Motor neuron (in vitro differentiated cells): ENCODE data around the gene FADD. TPM values are rescaled to one million over a fixed set of nuclear protein-coding genes. Genes with fewer than 3 reads are reported as not detected.
A peak's percentile ranks its signal among the peaks of the same experiment; 100 is the strongest.
"Not testable (repeated sequence)": the region's sequence is repeated elsewhere in the genome, so short reads cannot be mapped to it uniquely, and the experiment has no call there.

ENCODE experiments used
- ATAC-seq, 8 experiments: fragments of 200-7000 bp; cut with Tn5 transposase; replicated peaks in 6 of 8; 2 replicates each; pipeline ENCODE4 v1.8.0; 2021; ENCODE audit warnings: mild to moderate bottlenecking in 8 of 8, moderate library complexity in 8 of 8
- H3K27ac ChIP-seq, 2 donors: fragments of 250-450 bp; sonication (Bioruptor Pico); 2 replicates each; pipeline ENCODE4 v1.9.0; 2021; ENCODE audit warnings: antibody characterized with exemption in 2 of 2, mild to moderate bottlenecking in 2 of 2, moderate library complexity in 1 of 2
- H3K4me1 ChIP-seq, 2 donors: fragments of 250-450 bp; sonication (Bioruptor Pico); replicated peaks in 1 of 2; 2 replicates each; pipeline ENCODE4 v1.6.1; 2021; ENCODE audit warnings: antibody characterized with exemption in 2 of 2, mild to moderate bottlenecking in 2 of 2, moderate library complexity in 1 of 2
- H3K4me3 ChIP-seq, 5 donors: fragments of 250-450 bp; sonication (Bioruptor Pico); 2 replicates each; pipeline ENCODE4 v1.9.0; 2021; ENCODE audit warnings: antibody characterized with exemption in 5 of 5, mild to moderate bottlenecking in 5 of 5, moderate library complexity in 4 of 5
- WGBS, 10 experiments: fragments of 450-650 bp; shearing (Covaris generic); methylation state at CpG; one replicate each; pipeline ENCODE4 v1.0.0; 2022; 5-methylcytosine and 5-hydroxymethylcytosine counted together
- in situ Hi-C, 9 experiments: fragments of 400-800 bp; cut with MboI; loops; one replicate each; pipeline ENCODE4 v1.15.0; 2021; ENCODE audit warnings: low sequenced_read_pairs in 9 of 9, low pct_unique_long_range_greater_than_20kb in 2 of 9; ENCODE audit not compliant: unreplicated experiment in 9 of 9
- total RNA-seq, 8 experiments: library from RNA; unstranded; fragments of 300-600 nt; gene quantifications; 2 replicates each; pipeline versions ENCODE4 v1.2.3 to v1.2.4, GENCODE V29; 2022

FADD gene
- total RNA-seq, 8 experiments from 2014 or later, result 7.0 to 24.2 (median 13.5) TPM

GRCh38 chr11:70210051-70210501, 7.0 kb downstream of the FADD start:
- WGBS, 10 experiments, result 5 to 100% (median 29%) methylated on average over 1 to 7 of the region's 8 CpGs
- Histone ChIP-seq H3K4me1 (peaks cover 9 to 10% of the 10 kb centered on the region in 2 donors), H3K27ac (peak overlapping the region in 1 of 2 donors; percentile 22), H3K4me3 (no peak overlapping the region)
- in situ Hi-C loops, result no loop called here
- ATAC-seq, result peak in 7 of 8 experiments; percentile 76 to 94 (median 85)

DNA sequence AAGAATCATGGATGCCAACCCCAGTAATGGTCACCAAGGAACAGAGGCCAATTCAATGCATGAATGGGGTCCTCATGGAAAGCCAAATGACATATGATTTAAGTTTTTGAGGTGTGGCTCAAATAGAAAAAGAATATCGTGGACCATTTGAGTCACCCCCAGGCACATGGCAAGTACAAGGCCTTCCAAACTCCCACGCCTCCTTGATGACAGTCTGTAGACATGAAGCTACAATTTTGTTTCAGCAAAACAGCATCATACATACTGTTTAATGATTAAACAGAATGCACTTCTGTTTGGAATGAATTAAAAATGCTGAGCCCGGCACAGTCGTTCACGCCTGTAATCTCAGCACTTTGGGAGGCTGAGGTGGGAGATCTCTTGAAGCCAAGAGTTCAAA, 7.4 kb downstream of the FADD start:
- 8 to 87% (median 52%) methylated on average over 1 to 4 of the region's 5 CpGs; no CpG with 5 or more reads in 2 of the 10 experiments for WGBS, 10 experiments
- in situ Hi-C loops, result no loop called here
- Histone ChIP-seq H3K4me3 (no peak overlapping the region), H3K27ac (no peak overlapping the region), H3K4me1 (peaks cover 9 to 10% of the 10 kb centered on the region in 2 donors)
- ATAC-seq, result peak in 2 of 8 experiments; percentile 37 to 54

DNA sequence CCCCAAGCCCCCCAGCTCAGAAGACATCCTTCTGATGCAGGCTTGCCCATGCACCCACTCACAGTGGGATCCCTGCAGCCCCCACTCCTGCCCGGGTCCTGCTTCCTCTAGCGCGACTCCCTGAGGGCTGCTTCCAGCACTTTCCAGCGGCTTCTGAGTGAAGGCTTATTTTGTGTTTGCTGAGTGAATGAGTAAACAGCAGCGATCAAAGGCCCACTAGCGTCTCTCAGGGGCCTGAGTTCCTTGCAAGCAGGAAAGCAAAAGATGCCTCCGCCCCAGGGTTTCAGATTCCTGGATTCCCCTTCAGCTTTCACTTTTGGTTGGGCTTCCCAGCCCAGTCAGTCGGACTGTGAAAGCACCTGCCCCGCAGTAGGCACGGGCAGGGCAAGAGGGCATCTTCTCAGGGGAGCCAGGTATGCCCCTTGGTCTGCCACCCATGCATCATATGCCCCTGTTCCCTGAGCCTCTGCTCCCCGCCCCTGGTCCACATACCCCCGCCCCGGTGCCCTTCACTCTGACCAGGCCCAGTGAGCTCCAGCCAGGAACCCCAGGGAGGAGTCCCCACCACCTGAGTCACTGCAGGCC, 9.2 kb downstream of the FADD start:
- in situ Hi-C loops, result no loop called here
- Histone ChIP-seq H3K27ac (no peak overlapping the region), H3K4me3 (no peak overlapping the region), H3K4me1 (peaks cover 9 to 10% of the 10 kb centered on the region in 2 donors)
- peak in 1 of 8 experiments; percentile 11 for ATAC-seq
- 67 to 90% (median 72%) methylated on average over 1 to 3 of the region's 13 CpGs; no CpG with 5 or more reads in 7 of the 10 experiments for WGBS, 10 experiments

DNA sequence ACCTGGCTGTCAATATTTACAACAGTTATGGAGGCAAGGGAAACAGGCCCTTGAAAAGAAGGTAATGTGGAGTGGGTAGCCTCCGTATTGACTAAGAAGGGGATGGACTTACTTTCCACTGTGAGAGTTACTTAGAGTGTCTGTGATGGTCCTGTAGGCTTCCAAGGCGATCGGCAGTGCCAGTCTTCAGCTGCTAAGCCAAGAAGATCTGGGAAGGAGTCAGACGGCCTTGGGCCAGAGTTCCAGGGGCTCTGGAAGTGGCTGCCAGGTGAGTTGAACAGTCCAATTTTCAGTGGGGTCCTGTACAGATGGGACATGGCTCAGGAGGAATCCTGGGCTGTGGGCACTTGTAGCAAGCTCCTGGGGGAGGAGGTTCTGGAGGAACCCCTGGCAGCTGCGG, 14.3 kb downstream of the FADD start:
- H3K27ac ChIP-seq, H3K4me1 ChIP-seq, ATAC-seq, in situ Hi-C loops, H3K4me3 ChIP-seq: not testable (repeated sequence)
- WGBS, 10 experiments, result 42 to 70% methylated on average over 2 of the region's 5 CpGs; no CpG with 5 or more reads in 8 of the 10 experiments

DNA sequence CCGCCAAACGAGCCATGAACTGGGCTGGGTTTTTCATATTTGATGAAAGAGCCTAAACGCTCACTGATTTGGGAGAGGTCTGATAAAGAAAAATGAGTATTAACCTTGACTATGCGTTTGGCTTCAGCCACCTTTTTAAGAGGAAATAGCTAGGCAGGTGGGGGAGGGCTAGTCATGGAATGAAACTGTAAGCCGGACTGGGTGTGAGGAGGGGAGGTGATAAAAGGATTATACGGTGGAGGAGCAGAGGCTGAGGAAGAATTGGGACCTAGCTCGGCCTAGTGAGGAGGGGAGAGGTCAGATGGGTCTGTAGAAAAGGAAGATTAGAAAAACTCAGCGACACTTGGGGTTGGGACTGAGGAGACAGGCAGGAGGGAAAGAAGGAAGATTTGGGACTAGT, 15.0 kb downstream of the FADD start:
- in situ Hi-C loops, H3K27ac ChIP-seq, ATAC-seq, H3K4me1 ChIP-seq, H3K4me3 ChIP-seq: not testable (repeated sequence)
- 29 to 100% (median 72%) methylated on average over 1 to 4 of the region's 8 CpGs; no CpG with 5 or more reads in 1 of the 10 experiments for WGBS, 10 experiments

DNA sequence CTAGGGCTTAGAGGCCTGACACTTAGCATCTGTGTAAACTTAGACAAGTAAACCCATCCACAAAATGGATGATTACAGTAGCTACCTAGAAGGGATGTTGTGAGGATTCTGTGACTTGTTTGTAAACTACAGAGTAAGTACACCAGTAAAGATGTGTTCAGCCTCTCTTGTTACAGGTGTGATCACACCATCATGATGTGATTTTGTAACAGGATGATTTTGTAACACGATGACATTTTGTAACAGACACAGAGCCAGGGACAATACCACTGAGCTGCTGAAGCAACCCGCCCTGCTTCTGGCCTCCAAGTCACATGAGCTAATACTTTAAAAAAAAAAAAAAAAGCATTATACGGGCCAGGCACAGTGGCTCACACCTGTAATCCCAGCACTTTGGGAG, 17.0 kb downstream of the FADD start:
- 60 to 100% (median 88%) methylated on average over 1 to 2 of the region's 3 CpGs; no CpG with 5 or more reads in 5 of the 10 experiments for WGBS, 10 experiments

DNA sequence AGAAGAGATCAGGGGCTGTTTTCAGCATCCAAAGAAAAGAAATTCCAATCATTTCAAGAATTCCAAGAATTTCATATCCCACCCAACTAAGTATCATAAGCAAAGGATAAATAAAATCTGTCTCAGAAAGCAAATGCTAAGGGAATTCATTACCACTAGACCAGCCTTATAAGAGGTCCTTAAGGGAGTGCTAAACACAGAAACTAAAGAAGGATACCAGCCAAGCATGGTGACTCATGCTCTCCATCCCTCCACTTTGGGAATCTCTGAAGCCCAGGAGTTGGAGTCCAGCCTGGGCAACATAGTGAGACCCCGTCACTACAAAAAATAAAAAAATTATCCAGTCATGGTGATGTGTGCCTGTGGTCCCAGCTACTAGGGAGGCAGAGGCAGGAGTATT, 17.8 kb downstream of the FADD start:
- no peaks in the 10 kb centered on the region for H3K4me1 ChIP-seq
- WGBS, 10 experiments, result 29 to 100% (median 100%) methylated on average over 1 of the region's 1 CpG; no CpG with 5 or more reads in 5 of the 10 experiments
- in situ Hi-C loops, result no loop called here
- no peak for ATAC-seq
- no peak overlapping the region for H3K4me3 ChIP-seq
- H3K27ac ChIP-seq, result no peak overlapping the region

More for the DNA sequence above, 17.0 kb downstream of the FADD start:
- ATAC-seq, result no peak
- in situ Hi-C loops, result no loop called here
- H3K27ac ChIP-seq, result no peak overlapping the region
- no peak overlapping the region for H3K4me3 ChIP-seq
- H3K4me1 ChIP-seq, result no peaks in the 10 kb centered on the region

- 0 to 100% (median 76%) methylated on average over 1 to 5 of the region's 8 CpGs; no CpG with 5 or more reads in 3 of the 10 experiments for WGBS, 10 experiments
- Histone ChIP-seq H3K27ac (no peak overlapping the region), H3K4me3 (no peak overlapping the region), H3K4me1 (no peaks in the 10 kb centered on the region)
- in situ Hi-C loops, result no loop called here
- peak in 2 of 8 experiments; percentile 53 to 62 for ATAC-seq
Observed at GRCh38 chr11:70225681-70226177, 22.6 kb downstream of the FADD start.

GRCh38 chr11:70226183-70226582, 23.1 kb downstream of the FADD start:
- no peak overlapping the region for H3K27ac ChIP-seq
- H3K4me3 ChIP-seq, result no peak overlapping the region
- in situ Hi-C loops, result no loop called here
- no peaks in the 10 kb centered on the region for H3K4me1 ChIP-seq
- peak in 2 of 8 experiments; percentile 82 to 86 for ATAC-seq
- WGBS, 10 experiments, result 31 to 100% (median 63%) methylated on average over 1 to 3 of the region's 3 CpGs; no CpG with 5 or more reads in 4 of the 10 experiments

DNA sequence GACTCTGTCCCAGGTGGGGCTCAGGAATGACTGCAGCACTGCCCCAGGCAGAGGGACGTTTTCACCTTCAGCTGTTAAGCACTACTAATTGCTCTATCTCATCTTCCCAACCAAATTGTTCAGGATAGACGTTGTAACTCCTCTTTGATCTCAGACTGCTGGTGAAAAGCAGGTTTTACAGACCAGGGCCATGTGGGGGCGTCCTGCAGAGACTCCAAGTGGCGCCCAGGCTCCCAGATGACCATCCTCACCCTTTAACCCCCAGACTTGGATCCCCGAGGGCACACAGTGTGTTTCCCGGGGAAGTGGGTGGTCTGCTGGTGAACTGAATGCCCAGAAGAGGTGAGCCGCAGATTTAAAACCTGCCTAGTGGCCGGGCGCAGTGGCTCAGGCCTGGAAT, 23.9 kb downstream of the FADD start:
- peak in 2 of 8 experiments; percentile 14 to 24 for ATAC-seq
- WGBS, 10 experiments, result 19 to 100% (median 85%) methylated on average over 1 to 5 of the region's 9 CpGs; no CpG with 5 or more reads in 6 of the 10 experiments
- in situ Hi-C loops, result no loop called here
- H3K27ac ChIP-seq, result no peak overlapping the region
- H3K4me1 ChIP-seq, result no peaks in the 10 kb centered on the region
- no peak overlapping the region for H3K4me3 ChIP-seq

- no peak for ATAC-seq
- no peak overlapping the region for H3K27ac ChIP-seq
- H3K4me3 ChIP-seq, result no peak overlapping the region
- in situ Hi-C loops, result no loop called here
- WGBS, 10 experiments, result 67 to 100% (median 97%) methylated on average over 1 to 4 of the region's 10 CpGs; no CpG with 5 or more reads in 2 of the 10 experiments
- no peaks in the 10 kb centered on the region for H3K4me1 ChIP-seq
Observed at GRCh38 chr11:70229737-70230136, 26.6 kb downstream of the FADD start.

DNA sequence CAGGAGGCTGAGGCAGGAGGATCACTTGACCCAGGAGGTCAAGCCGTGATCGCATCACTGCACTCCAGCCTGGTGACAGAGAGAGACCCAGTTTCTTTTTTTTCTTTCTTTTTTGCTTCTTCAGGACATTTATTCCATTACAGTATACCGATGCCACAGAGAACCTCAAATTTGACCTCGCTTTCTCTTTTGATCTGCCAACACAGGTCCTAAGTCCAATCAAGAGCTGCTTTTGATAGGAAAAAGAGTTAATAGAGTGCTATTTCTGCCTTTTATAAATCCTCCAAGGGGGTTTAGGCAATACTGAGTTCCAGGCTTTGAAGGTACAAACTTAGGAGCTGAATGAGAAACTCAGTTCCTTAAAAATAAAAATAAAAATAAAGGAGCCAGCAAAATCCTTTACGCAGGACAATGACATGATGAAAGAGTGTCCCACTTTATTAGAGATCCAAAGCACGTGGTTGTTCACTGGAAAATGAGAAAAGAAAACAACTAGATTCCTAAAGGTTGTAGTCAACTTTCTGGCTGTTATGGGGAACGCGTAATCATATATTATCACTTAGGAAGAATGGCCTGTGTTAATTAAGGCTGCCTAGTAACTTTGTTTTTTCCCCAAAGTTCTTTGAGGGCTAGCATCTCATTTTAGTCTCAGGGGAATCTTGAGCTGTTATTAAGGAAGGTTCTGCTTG, 27.2 kb downstream of the FADD start:
- no peak overlapping the region for H3K27ac ChIP-seq
- in situ Hi-C loops, result no loop called here
- WGBS, 10 experiments, result 64 to 95% (median 73%) methylated on average over 3 to 8 of the region's 8 CpGs
- no peak for ATAC-seq
- no peaks in the 10 kb centered on the region for H3K4me1 ChIP-seq
- no peak overlapping the region for H3K4me3 ChIP-seq
